Neural progenitor cell (in vitro differentiated cells): ENCODE measurements around the gene GDPD5.

ENCODE experiments used
- CTCF ChIP-seq: fragments of 200-600 bp; sonication (generic); IDR thresholded peaks from 2 replicates; pipeline ENCODE4 v1.5.1; 2017; ENCODE audit warnings: antibody characterized with exemption, mild to moderate bottlenecking
- EZH2phosphoT487 ChIP-seq: fragments of 200-600 bp; sonication (generic); IDR thresholded peaks from 2 replicates; pipeline ENCODE4 v1.6.1; 2017; ENCODE audit warnings: antibody characterized with exemption

GRCh38 chr11:75558939-75559843 is 33.5 kb upstream of the GDPD5 start:
- TF ChIP-seq CTCF (no peak), EZH2phosphoT487 (no peak)
